ENCODE results near the gene GCN1.

GCN1 gene

DNA sequence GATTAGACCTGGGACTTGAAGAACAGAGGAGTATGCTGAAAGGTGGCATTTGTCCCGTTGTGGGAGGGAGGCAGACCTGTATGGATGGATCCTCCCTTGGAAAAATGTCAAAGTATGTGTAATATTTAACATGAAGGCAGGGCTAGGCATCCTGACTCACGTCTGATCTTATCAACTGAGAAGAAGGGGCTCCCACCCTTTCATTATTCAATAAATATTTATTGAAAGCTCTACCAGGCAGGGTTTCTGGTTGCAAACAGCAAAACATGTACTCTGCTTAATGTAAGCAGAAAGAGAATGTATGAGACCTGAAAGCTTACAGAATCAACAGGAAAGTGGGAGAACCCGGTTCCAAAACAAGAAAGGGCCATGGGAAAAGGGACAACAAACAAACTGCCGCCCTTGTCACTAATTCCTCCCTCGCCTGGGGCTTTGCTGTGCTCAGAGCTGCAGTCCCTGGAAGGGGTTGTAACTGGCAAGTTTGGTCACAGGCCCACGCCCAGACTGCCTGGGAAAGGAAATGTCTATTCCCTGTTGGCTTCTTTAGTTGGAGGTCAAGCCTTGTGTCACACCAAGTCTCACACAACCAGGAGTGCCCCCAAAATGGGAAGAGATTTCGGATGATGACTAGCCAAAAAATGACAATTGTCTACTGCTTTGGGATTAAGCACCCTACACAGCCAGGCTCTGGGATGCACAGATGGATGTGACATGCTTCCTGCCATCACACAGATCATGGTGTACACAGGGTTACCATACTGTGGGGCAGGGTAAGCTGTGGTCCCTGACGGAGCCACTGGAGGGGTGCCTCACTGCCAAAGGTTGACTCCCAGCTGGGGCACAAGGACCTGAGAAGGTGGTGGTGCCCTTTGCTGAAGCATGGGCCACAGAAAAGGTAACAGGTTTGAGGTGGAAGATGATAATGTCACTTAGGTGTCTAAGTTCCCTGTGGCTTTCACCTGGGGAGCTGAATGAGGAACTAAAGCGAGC, 114.8 kb downstream of the GCN1 start:
- peaks cover 45% of the 10 kb centered on the region for H3K36me3 Mint-ChIP-seq (ENCODE audit: insufficient read depth)

DNA sequence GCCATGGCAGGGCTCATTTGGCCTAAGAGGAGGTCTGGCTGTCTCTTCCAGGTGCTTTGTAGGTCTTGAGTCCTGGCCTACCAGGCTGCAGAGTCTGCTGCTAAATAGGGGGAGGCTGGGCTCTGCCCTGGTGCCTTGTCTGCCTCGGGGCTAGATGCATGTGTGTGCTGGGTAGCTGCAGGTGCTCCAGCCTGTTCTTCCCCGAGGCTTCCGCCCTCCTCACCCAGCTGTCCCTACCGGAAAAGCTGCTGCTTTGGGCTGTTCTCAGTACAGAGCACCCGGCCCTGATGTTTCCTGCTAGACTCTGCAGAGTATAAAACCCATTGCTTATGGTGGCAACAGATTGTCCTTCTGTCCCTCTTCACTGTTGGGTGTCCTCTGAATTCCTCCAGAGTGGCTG, 115.6 kb downstream of the GCN1 start:
- Mint-ChIP-seq H3K36me3 (ENCODE audit: insufficient read depth) (peaks cover 45% of the 10 kb centered on the region), H3K27me3 (no peaks in the 10 kb centered on the region), H3K4me1 (no peaks in the 10 kb centered on the region), H3K9me3 (no peaks in the 10 kb centered on the region), H3K27ac (ENCODE audit: low read depth) (no peak overlapping the region), H3K4me3 (no peak overlapping the region)
- DNase-seq (ENCODE audit: low spot score in 2 of 2) (no peak), ATAC-seq (replicated peaks; ENCODE audit: extremely low read depth, poor library complexity, severe bottlenecking) (no peak)

More for the DNA sequence above, 114.8 kb downstream of the GCN1 start:
- Mint-ChIP-seq H3K4me1 (no peaks in the 10 kb centered on the region), H3K27ac (ENCODE audit: low read depth) (no peak overlapping the region), H3K4me3 (no peak overlapping the region), H3K27me3 (no peaks in the 10 kb centered on the region), H3K9me3 (no peaks in the 10 kb centered on the region)
- no peak for ATAC-seq (replicated peaks; ENCODE audit: extremely low read depth, poor library complexity, severe bottlenecking)
- DNase-seq (ENCODE audit: low spot score in 2 of 2): no peak

DNA sequence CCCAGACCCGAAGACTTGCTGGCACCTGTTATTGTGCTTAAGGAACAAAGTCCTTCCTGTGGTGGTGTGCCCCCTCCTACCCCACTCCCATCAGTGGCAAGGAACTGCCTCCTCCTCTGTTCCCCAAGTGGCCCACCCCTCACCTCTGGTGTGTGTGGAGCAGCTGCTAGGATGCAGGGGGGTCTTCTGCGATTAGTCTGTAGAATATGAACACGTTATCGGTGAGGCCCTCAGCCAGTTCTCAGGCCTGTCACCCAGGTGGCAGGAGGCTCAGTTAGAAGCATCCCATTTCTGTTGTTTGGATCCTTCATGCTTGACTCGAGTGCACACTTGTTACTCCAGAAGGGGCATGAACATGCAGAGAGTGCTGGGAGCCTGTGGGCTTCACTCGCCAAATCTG, 117.3 kb downstream of the GCN1 start:
- peak overlapping the region; percentile 19 for H3K27ac Mint-ChIP-seq (ENCODE audit: low read depth)
- DNase-seq (ENCODE audit: low spot score in 2 of 2): no peak
- ATAC-seq (replicated peaks; ENCODE audit: extremely low read depth, poor library complexity, severe bottlenecking): no peak
- peaks cover 42% of the 10 kb centered on the region for H3K36me3 Mint-ChIP-seq (ENCODE audit: insufficient read depth)
- H3K9me3 Mint-ChIP-seq: no peaks in the 10 kb centered on the region
- H3K27me3 Mint-ChIP-seq: no peaks in the 10 kb centered on the region
- H3K4me3 Mint-ChIP-seq: no peak overlapping the region
- no peaks in the 10 kb centered on the region for H3K4me1 Mint-ChIP-seq

Measured in central memory CD8-positive, alpha-beta T cell (primary cell).